ENCODE results near the gene RAPGEF1.

- TF ChIP-seq POLR2A (IDR thresholded peaks at IDR 0.05), result no peak
- no peak for TF ChIP-seq CTCF (IDR thresholded peaks at IDR 0.05 in 8 of 11, conservative IDR thresholded peaks at IDR 0.05 in 3 of 11)
Measured at GRCh38 chr9:131787838-131788237, 48.0 kb upstream of the RAPGEF1 start.

Data from spleen (tissue), 7 donors.